ENCODE data around the gene PPP1R27. TPM values are rescaled to one million over a fixed set of nuclear protein-coding genes. Genes with fewer than 3 reads are reported as not detected.

Gene PPP1R27
- total and polyA plus RNA-seq, 4 donors: 0.31 to 0.35 TPM; not detected in 2

- Histone ChIP-seq H3K9ac (ENCODE audit: low read depth in 1 of 2, low read length in 2 of 2) (peak overlapping the region; percentile 29 to 83), H3K4me1 (ENCODE audit: control insufficient read depth in 4 of 4, insufficient read depth in 4 of 4, low read length in 3 of 4) (peaks cover 20 to 79% (median 58%) of the 10 kb centered on the region in 4 donors), H3K36me3 (ENCODE audit: control insufficient read depth in 4 of 4, insufficient read depth in 3 of 4, low read depth in 1 of 4, low read length in 3 of 4) (peaks cover 0 to 6% (median 2%) of the 10 kb centered on the region in 4 donors), H3K27ac (ENCODE audit: low read depth in 1 of 2, low read length in 2 of 2) (peak overlapping the region; percentile 92 to 95), H3K4me3 (ENCODE audit: low read depth in 1 of 3, low read length in 3 of 3) (no peak overlapping the region), H3K9me3 (ENCODE audit: control insufficient read depth in 4 of 4, low read length in 3 of 4) (no peaks in the 10 kb centered on the region), H3K27me3 (ENCODE audit: control insufficient read depth in 4 of 4, insufficient read depth in 4 of 4, low read length in 3 of 4) (no peaks in the 10 kb centered on the region)
- TF ChIP-seq GABPA (IDR thresholded peaks at IDR 0.05 in 1 of 2, conservative IDR thresholded peaks at IDR 0.05 in 1 of 2) (peak in 1 of 2 donors; percentile 83), FOXA1 (IDR thresholded peaks at IDR 0.05) (peak; percentile 38), HNF4A (conservative IDR thresholded peaks at IDR 0.05) (peak; percentile 97 to 99), EGR1 (IDR thresholded peaks at IDR 0.05; ENCODE audit: low read depth in 2 of 2) (peak; percentile 11 to 77), TAF1 (conservative IDR thresholded peaks at IDR 0.05) (no peak), NR2F2 (IDR thresholded peaks at IDR 0.05) (peak; percentile 46), SP1 (IDR thresholded peaks at IDR 0.05) (peak; percentile 98), REST (IDR thresholded peaks at IDR 0.05) (peak; percentile 77), MAX (IDR thresholded peaks at IDR 0.05) (peak; percentile 99), YY1 (IDR thresholded peaks at IDR 0.05) (peak; percentile 64), RAD21 (IDR thresholded peaks at IDR 0.05) (peak; percentile 46 to 55), FOXA2 (IDR thresholded peaks at IDR 0.05) (peak; percentile 55), ZBTB33 (IDR thresholded peaks at IDR 0.05) (peak; percentile 84), ATF3 (IDR thresholded peaks at IDR 0.05) (peak; percentile 74), CTCF (IDR thresholded peaks at IDR 0.05; ENCODE audit: low read depth, low read length, missing input control) (no peak), HNF4G (IDR thresholded peaks at IDR 0.05) (peak; percentile 94), RXRA (IDR thresholded peaks at IDR 0.05) (peak; percentile 87 to 97), JUND (IDR thresholded peaks at IDR 0.05) (peak; percentile 62 to 83)
- no peak for DNase-seq (ENCODE audit: low spot score)
- 40% methylated on average over 18 of the region's 18 CpGs for WGBS
Measured at GRCh38 chr17:81865733-81866439, 31.0 kb upstream of the PPP1R27 start.

Measured in liver (tissue), 9 donors.